K562 treated with DMSO at 1 percent for 24 hours (cell line): ENCODE measurements around the gene ADGRG3. TPM values are rescaled to one million over a fixed set of nuclear protein-coding genes. Genes with fewer than 3 reads are reported as not detected.

ENCODE experiments used
- total RNA-seq: library from RNA; unstranded; fragments of 300-600 nt; gene quantifications from 2 replicates; pipeline ENCODE4 v1.2.3, GENCODE V29; 2022; ENCODE audit warnings: low read depth; ENCODE audit not compliant: insufficient read depth

The ADGRG3 gene, protein sequence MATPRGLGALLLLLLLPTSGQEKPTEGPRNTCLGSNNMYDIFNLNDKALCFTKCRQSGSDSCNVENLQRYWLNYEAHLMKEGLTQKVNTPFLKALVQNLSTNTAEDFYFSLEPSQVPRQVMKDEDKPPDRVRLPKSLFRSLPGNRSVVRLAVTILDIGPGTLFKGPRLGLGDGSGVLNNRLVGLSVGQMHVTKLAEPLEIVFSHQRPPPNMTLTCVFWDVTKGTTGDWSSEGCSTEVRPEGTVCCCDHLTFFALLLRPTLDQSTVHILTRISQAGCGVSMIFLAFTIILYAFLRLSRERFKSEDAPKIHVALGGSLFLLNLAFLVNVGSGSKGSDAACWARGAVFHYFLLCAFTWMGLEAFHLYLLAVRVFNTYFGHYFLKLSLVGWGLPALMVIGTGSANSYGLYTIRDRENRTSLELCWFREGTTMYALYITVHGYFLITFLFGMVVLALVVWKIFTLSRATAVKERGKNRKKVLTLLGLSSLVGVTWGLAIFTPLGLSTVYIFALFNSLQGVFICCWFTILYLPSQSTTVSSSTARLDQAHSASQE
- 1.0 and 2.5 TPM in 2 replicates for total RNA-seq

DNA sequence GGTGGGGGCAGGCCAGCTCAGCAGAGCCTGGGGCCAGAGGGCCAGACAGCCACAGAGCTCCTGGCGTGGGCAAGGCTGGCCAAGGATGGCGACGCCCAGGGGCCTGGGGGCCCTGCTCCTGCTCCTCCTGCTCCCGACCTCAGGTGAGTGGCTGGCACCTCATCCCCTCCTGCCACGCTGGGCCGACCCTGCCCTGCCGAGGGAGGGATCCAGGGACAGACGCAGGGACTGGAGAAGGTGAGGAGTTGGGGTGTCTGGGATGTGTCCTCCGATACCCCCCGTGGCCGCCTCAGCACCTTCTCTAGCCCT, at the start of gene ADGRG3:
ADGRG3 (plus strand) TSS at position 44 of the 309 bp plus-strand sequence; CDS start at position 86, 42 bp downstream.

DNA sequence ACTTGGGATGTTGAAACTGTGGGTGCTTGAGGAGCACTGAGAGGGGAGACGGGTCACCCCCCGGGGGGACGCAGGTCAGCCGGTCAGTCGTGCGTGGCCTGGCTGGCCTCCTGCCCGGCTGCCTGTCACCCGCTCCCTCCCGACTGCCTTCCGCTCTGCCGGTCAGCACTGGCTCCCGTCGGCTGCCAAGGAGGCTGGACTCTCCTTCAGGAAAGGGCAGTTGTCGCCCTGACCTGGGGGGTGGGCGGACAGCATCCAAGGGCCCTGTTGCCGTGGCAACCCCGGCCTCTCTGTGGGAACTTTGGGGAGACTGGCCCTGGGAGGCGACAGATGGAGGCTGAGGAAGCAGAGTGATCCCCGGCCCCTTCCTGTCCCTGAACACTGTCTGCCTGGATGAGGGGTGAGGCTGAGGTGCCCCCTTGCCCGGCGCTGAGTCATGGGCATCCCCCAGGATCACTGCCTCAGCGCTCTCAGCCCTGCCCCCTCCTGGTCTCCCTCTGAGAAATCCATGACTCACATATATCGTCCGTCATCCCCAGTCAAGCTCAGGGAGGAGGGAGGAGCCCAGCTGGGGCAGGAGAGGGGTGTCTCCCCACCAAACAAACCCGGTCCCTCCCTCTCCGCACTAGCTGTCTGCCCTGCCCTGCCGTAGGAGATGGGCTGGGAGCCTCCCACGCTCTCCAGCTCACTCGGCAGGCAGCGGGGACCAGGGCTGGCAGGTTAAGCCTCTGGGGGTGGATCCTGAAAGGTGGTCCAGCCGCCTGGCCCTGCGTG, 39.9 kb upstream of the ADGRG3 start, which contains the start of gene ADGRG1:
ADGRG1 (plus strand) TSS at position 623 of the 774 bp plus-strand sequence. CDS start 21,658 bp downstream, outside the sequence.

GRCh38 chr16:57694725-57695679, 26.9 kb downstream of the ADGRG3 start, which contains the start of gene DRC7:
DRC7 (plus strand) TSS chr16:57694806; CDS start chr16:57697950, 3,144 bp downstream.

DNA sequence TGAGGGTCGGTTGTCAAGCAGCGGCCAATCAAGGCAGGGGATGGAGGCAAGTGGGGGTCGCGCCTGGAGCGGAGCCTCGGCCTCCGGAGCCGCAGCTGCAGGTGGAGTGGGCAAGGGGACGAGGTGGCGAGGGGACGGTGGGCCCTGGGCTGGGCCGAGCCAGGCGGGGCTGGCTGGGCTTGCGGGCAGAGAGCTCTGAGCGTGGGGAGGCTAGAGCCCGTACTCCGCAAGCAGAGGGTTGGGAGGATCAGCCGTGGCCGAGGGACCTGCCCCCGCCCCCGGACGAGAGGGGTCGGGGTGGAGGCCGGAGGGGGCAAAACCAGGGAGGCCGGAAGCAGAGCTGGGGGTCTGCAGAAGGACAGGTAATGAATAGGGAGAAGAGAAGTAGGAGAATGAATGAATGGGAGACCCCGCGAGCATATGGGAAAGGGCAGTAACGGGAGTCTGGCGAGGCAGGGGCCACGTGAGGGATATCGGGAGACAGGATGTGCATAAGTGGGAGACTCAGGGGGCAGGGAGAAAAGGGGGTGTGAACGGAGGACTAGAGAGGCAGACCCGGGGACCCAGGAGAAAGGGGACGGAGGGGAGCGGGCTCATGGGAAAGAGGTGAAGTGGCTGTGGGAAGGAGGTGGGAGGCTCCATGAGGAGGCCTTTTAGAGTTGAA, 67.8 kb downstream of the ADGRG3 start, which contains the start of gene KATNB1:
KATNB1 (plus strand) TSS at position 16 of the 664 bp plus-strand sequence. CDS start 1,474 bp downstream, outside the sequence.

Other genes with a start within 250 kb of the ADGRG3 start
- gene CIAPIN1, start 220.9 kb upstream of the ADGRG3 start, total RNA-seq, result 47.5 and 50.9 TPM in 2 replicates
- 60.0 and 62.5 TPM in 2 replicates for gene COQ9, start 220.8 kb upstream of the ADGRG3 start, total RNA-seq
- 105 and 107 TPM in 2 replicates for gene POLR2C, start 205.6 kb upstream of the ADGRG3 start, total RNA-seq
- gene DOK4, start 181.8 kb upstream of the ADGRG3 start, total RNA-seq, result 12.2 and 15.0 TPM in 2 replicates
- gene CCDC102A, start 131.7 kb upstream of the ADGRG3 start, total RNA-seq, result 6.8 and 7.7 TPM in 2 replicates
- gene ADGRG5, start 125.7 kb upstream of the ADGRG3 start, total RNA-seq, result 0.35 and 0.56 TPM in 2 replicates
- gene ADGRG1, start 39.7 kb upstream of the ADGRG3 start, total RNA-seq, result 0.41 and 0.95 TPM in 2 replicates
- 1.6 TPM in 2 replicates for gene DRC7, start 26.5 kb downstream of the ADGRG3 start, total RNA-seq
- gene KATNB1, start 67.5 kb downstream of the ADGRG3 start, total RNA-seq, result 52.8 and 55.4 TPM in 2 replicates
- 70.4 and 87.2 TPM in 2 replicates for gene KIFC3, start 134.2 kb downstream of the ADGRG3 start, total RNA-seq